ENCODE measurements around the gene SRRM1. TPM values are rescaled to one million over a fixed set of nuclear protein-coding genes. Genes with fewer than 3 reads are reported as not detected.

Gene SRRM1
- total and polyA plus RNA-seq, 2 experiments from 2014 or later, result 118 to 666 TPM

GRCh38 chr1:24679725-24680124 is 36.6 kb downstream of the SRRM1 start (continued):
- TF ChIP-seq ZNF462 (CRISPR knock-in tag; IDR thresholded peaks at IDR 0.05) (no peak), STAT1 (IDR thresholded peaks at IDR 0.05; ENCODE audit: unreplicated experiment) (no peak), CTCF (conservative IDR thresholded peaks at IDR 0.05; ENCODE audit: low read depth in 2 of 2) (no peak), JUNB (IDR thresholded peaks at IDR 0.05; ENCODE audit: unreplicated experiment) (no peak), EZH2phosphoT487 (IDR thresholded peaks at IDR 0.05; ENCODE audit: unreplicated experiment) (no peak), EZH2 (IDR thresholded peaks at IDR 0.05; ENCODE audit: low read depth, unreplicated experiment) (no peak), POLR2AphosphoS5 (IDR thresholded peaks at IDR 0.05; ENCODE audit: low read depth) (no peak)

GRCh38 chr1:24683713-24684162 is 40.6 kb downstream of the SRRM1 start:
- Histone ChIP-seq H3K4me2 (no peak overlapping the region), H3K9me2 (ENCODE audit: insufficient read depth) (no peaks in the 10 kb centered on the region), H2AFZ (no peak overlapping the region), H3K27me3 (ENCODE audit: insufficient read depth) (no peaks in the 10 kb centered on the region), H4K20me1 (replicated peaks; ENCODE audit: insufficient read depth) (no peaks in the 10 kb centered on the region), H3K4me1 (ENCODE audit: insufficient read depth) (no peaks in the 10 kb centered on the region), H3K27ac (ENCODE audit: low read depth) (no peak overlapping the region; the same call in 1 of the 2 replicates), H3K79me2 (replicated peaks; ENCODE audit: insufficient read depth) (no peaks in the 10 kb centered on the region), H3K36me3 (ENCODE audit: insufficient read depth) (no peaks in the 10 kb centered on the region), H3K4me3 (no peak overlapping the region), H3F3A (replicated peaks; ENCODE audit: low read depth) (no peaks in the 10 kb centered on the region)
- ATAC-seq, result no peak
- Mint-ChIP-seq H3K27me3 (ENCODE audit: insufficient read depth, low read depth, poor library complexity) (peaks cover 9% of the 10 kb centered on the region), H3K36me3 (ENCODE audit: low read depth) (no peaks in the 10 kb centered on the region), H3K4me3 (no peak overlapping the region), H3K4me1 (peaks cover 4% of the 10 kb centered on the region; the same call in 1 of the 3 replicates), H3K9me3 (no peaks in the 10 kb centered on the region), H3K27ac (no peak overlapping the region)
- no peak for DNase-seq (ENCODE audit: low spot score)
- TF ChIP-seq EZH2 (IDR thresholded peaks at IDR 0.05; ENCODE audit: low read depth, unreplicated experiment), result no peak
- TF ChIP-seq ETS1 (IDR thresholded peaks at IDR 0.05), result no peak
